ENCODE measurements around the gene NRG4.

- TF ChIP-seq, protein P1, sequence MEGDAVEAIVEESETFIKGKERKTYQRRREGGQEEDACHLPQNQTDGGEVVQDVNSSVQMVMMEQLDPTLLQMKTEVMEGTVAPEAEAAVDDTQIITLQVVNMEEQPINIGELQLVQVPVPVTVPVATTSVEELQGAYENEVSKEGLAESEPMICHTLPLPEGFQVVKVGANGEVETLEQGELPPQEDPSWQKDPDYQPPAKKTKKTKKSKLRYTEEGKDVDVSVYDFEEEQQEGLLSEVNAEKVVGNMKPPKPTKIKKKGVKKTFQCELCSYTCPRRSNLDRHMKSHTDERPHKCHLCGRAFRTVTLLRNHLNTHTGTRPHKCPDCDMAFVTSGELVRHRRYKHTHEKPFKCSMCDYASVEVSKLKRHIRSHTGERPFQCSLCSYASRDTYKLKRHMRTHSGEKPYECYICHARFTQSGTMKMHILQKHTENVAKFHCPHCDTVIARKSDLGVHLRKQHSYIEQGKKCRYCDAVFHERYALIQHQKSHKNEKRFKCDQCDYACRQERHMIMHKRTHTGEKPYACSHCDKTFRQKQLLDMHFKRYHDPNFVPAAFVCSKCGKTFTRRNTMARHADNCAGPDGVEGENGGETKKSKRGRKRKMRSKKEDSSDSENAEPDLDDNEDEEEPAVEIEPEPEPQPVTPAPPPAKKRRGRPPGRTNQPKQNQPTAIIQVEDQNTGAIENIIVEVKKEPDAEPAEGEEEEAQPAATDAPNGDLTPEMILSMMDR (IDR thresholded peaks at IDR 0.05; ENCODE audit: extremely low read depth in 1 of 2, insufficient read depth in 1 of 2, low read depth in 1 of 2, low read length in 2 of 2), result no peak
- no peak for TF ChIP-seq EZH2 (IDR thresholded peaks at IDR 0.05; ENCODE audit: borderline replicate concordance, low read depth, low read length, severe bottlenecking)
Observed at GRCh38 chr15:75903331-75904239, 108.6 kb downstream of the NRG4 start, which contains the start of gene FBXO22.
